Measurements from ENCODE around the gene AK8. TPM values are rescaled to one million over a fixed set of nuclear protein-coding genes. Genes with fewer than 3 reads are reported as not detected.

The AK8 gene
- polyA plus RNA-seq, 1 of the 3 experiments (the other 2 are of a cell fraction) = 0.77 TPM

DNA sequence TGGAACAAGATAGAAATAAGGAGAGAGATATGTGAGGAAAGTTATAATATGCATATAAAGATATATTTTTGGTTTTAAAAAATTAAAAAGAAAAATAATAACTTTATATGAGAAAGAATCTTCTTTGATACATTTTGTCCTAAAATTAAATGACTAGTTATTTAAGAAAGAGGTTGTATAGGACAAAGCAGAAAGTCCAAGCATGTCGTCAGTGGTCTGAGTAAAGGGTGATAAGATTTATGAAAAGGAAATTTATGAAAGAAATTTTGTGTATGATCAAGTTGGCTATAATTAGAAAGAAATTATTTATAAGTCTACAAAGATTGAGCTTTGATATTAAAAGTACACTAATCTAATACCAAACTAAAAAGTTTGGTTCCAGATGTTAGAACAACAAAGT is 175.8 kb downstream of the AK8 start:
- no peaks in the 10 kb centered on the region for H3K27me3 ChIP-seq (ENCODE audit: insufficient read depth)
- no peak for DNase-seq
- no peak overlapping the region for H3K4me2 ChIP-seq
- no peaks in the 10 kb centered on the region for H3K4me1 ChIP-seq (ENCODE audit: control insufficient read depth in 1 of 2, insufficient read depth in 2 of 2, low read depth in 1 of 2, low read length in 1 of 2)
- H3K4me3 ChIP-seq (ENCODE audit: low read depth in 2 of 2, low read length in 1 of 2) = no peak overlapping the region
- H3K9me3 ChIP-seq = peaks cover 11% of the 10 kb centered on the region; the same call in 1 of the 2 replicates
- no peaks in the 10 kb centered on the region for H4K20me1 ChIP-seq (ENCODE audit: insufficient read depth)
- TF ChIP-seq GABPA (IDR thresholded peaks at IDR 0.05; ENCODE audit: low read depth) (no peak), RAD21 (IDR thresholded peaks at IDR 0.05; ENCODE audit: low read length) (no peak), ZBTB33 (IDR thresholded peaks at IDR 0.05; ENCODE audit: borderline replicate concordance, low read depth) (no peak), MEF2A (IDR thresholded peaks at IDR 0.05; ENCODE audit: borderline replicate concordance, low read depth) (no peak), SMC3 (IDR thresholded peaks at IDR 0.05; ENCODE audit: low read depth, low read length) (no peak), MXI1 (IDR thresholded peaks at IDR 0.05; ENCODE audit: low read depth, low read length) (no peak), RCOR1 (IDR thresholded peaks at IDR 0.05; ENCODE audit: low read length) (no peak)
- TF ChIP-seq, protein P1, sequence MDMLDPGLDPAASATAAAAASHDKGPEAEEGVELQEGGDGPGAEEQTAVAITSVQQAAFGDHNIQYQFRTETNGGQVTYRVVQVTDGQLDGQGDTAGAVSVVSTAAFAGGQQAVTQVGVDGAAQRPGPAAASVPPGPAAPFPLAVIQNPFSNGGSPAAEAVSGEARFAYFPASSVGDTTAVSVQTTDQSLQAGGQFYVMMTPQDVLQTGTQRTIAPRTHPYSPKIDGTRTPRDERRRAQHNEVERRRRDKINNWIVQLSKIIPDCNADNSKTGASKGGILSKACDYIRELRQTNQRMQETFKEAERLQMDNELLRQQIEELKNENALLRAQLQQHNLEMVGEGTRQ (IDR thresholded peaks at IDR 0.05; ENCODE audit: borderline replicate concordance, low read depth, low read length) = no peak
- TF ChIP-seq, protein P2, sequence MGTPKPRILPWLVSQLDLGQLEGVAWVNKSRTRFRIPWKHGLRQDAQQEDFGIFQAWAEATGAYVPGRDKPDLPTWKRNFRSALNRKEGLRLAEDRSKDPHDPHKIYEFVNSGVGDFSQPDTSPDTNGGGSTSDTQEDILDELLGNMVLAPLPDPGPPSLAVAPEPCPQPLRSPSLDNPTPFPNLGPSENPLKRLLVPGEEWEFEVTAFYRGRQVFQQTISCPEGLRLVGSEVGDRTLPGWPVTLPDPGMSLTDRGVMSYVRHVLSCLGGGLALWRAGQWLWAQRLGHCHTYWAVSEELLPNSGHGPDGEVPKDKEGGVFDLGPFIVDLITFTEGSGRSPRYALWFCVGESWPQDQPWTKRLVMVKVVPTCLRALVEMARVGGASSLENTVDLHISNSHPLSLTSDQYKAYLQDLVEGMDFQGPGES (IDR thresholded peaks at IDR 0.05; ENCODE audit: low read depth, low read length) = no peak
- H3F3A ChIP-seq (replicated peaks; ENCODE audit: insufficient read depth) = peaks cover 2% of the 10 kb centered on the region
- H3K79me2 ChIP-seq (ENCODE audit: insufficient read depth) = no peaks in the 10 kb centered on the region
- H3K9ac ChIP-seq = no peak overlapping the region
- H2AFZ ChIP-seq (ENCODE audit: low read depth) = no peak overlapping the region
- ChIA-PET POLR2A (no interaction called here), CTCF (no interaction called here)
- H3K27ac ChIP-seq (ENCODE audit: low read depth in 2 of 2, low read length in 1 of 2) = no peak overlapping the region
- no peaks in the 10 kb centered on the region for H3K36me3 ChIP-seq (replicated peaks in 1 of 2; ENCODE audit: control insufficient read depth in 1 of 2, insufficient read depth in 2 of 2, low read length in 1 of 2)
- 2% methylated on average over 1 of the region's 1 CpG for WGBS (ENCODE audit: low lambda C conversion rate)
- no peaks in the 10 kb centered on the region for H3K9me2 ChIP-seq

GRCh38 chr9:132699956-132700355 is 178.1 kb downstream of the AK8 start:
- no peak for DNase-seq
- Histone ChIP-seq H3K9ac (no peak overlapping the region), H3K9me2 (no peaks in the 10 kb centered on the region), H2AFZ (ENCODE audit: low read depth) (no peak overlapping the region), H3K27ac (ENCODE audit: low read depth in 2 of 2, low read length in 1 of 2) (no peak overlapping the region), H3K4me3 (ENCODE audit: low read depth in 2 of 2, low read length in 1 of 2) (no peak overlapping the region), H4K20me1 (ENCODE audit: insufficient read depth) (no peaks in the 10 kb centered on the region), H3K9me3 (peaks cover 11% of the 10 kb centered on the region; the same call in 1 of the 2 replicates), H3F3A (replicated peaks; ENCODE audit: insufficient read depth) (peaks cover 4% of the 10 kb centered on the region), H3K4me2 (no peak overlapping the region), H3K79me2 (ENCODE audit: insufficient read depth) (no peaks in the 10 kb centered on the region), H3K36me3 (replicated peaks in 1 of 2; ENCODE audit: control insufficient read depth in 1 of 2, insufficient read depth in 2 of 2, low read length in 1 of 2) (no peaks in the 10 kb centered on the region), H3K27me3 (ENCODE audit: insufficient read depth) (no peaks in the 10 kb centered on the region), H3K4me1 (ENCODE audit: control insufficient read depth in 1 of 2, insufficient read depth in 2 of 2, low read depth in 1 of 2, low read length in 1 of 2) (no peaks in the 10 kb centered on the region)
- CTCF ChIA-PET = interaction anchor here (1.5 kb wide), 1 partner anchor 99 kb away, joined by 5 read pairs; no protein-coding TSS in a partner anchor
- TF ChIP-seq ELF1 (IDR thresholded peaks at IDR 0.05) = no peak
- no peak for TF ChIP-seq NRF1 (IDR thresholded peaks at IDR 0.05; ENCODE audit: low read depth, low read length)
- TF ChIP-seq RFX5 (IDR thresholded peaks at IDR 0.05; ENCODE audit: low read length) = no peak
- no peak for TF ChIP-seq REST (IDR thresholded peaks at IDR 0.05; ENCODE audit: low read depth, low read length)
- TF ChIP-seq GATA2 (CRISPR knock-in tag; IDR thresholded peaks at IDR 0.05) = no peak
- TF ChIP-seq CTCF (IDR thresholded peaks at IDR 0.05) = no peak
- TF ChIP-seq, protein P3, sequence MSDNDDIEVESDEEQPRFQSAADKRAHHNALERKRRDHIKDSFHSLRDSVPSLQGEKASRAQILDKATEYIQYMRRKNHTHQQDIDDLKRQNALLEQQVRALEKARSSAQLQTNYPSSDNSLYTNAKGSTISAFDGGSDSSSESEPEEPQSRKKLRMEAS (IDR thresholded peaks at IDR 0.05; ENCODE audit: low read depth) = no peak
- TF ChIP-seq PBX3 (IDR thresholded peaks at IDR 0.05) = no peak
- 0% methylated on average over 1 of the region's 1 CpG for WGBS (ENCODE audit: low lambda C conversion rate)
- POLR2A ChIA-PET = no interaction called here
